Measurements from ENCODE around the gene AQP1. TPM values are rescaled to one million over a fixed set of nuclear protein-coding genes. Genes with fewer than 3 reads are reported as not detected.
A peak's percentile ranks its signal among the peaks of the same experiment; 100 is the strongest.

The AQP1 gene
- polyA plus RNA-seq, 1 experiment: 0.32 TPM

DNA sequence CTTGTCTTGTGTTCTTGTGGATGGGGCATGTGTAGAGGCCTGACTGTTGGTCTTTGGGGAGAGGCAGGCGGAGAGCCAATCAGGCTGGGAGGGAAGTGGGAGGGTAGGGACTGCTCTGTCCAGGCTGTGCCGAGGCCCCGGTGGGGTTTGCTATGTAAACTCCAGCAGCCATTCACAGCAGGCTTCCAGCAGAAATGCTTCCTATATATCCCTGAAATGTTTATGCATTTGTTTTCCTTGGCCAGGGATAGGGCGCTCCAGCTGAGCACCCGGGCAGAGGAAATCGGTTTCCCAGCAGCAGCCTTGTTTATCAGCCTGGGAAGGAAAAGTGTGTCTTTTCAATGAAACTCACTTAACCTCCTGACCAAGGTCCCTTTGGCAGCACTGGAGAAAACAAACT lies 18.3 kb upstream of the AQP1 start:
- H3K4me3 ChIP-seq (ENCODE audit: low read depth, low read length): no peak overlapping the region
- TF ChIP-seq, protein P1, sequence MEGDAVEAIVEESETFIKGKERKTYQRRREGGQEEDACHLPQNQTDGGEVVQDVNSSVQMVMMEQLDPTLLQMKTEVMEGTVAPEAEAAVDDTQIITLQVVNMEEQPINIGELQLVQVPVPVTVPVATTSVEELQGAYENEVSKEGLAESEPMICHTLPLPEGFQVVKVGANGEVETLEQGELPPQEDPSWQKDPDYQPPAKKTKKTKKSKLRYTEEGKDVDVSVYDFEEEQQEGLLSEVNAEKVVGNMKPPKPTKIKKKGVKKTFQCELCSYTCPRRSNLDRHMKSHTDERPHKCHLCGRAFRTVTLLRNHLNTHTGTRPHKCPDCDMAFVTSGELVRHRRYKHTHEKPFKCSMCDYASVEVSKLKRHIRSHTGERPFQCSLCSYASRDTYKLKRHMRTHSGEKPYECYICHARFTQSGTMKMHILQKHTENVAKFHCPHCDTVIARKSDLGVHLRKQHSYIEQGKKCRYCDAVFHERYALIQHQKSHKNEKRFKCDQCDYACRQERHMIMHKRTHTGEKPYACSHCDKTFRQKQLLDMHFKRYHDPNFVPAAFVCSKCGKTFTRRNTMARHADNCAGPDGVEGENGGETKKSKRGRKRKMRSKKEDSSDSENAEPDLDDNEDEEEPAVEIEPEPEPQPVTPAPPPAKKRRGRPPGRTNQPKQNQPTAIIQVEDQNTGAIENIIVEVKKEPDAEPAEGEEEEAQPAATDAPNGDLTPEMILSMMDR (IDR thresholded peaks at IDR 0.05; ENCODE audit: low read depth, low read length): no peak
- peak overlapping the region; percentile 11 for H3K27ac ChIP-seq (ENCODE audit: low read depth, low read length)
- POLR2A ChIA-PET: no interaction called here
- CTCF ChIA-PET: no interaction called here
- no peak for DNase-seq (ENCODE audit: low read depth, low spot score)
- H3K9me3 ChIP-seq (ENCODE audit: control insufficient read depth, insufficient read depth, low read length): no peaks in the 10 kb centered on the region; the same call in 1 of the 2 replicates
- H3K27me3 ChIP-seq (ENCODE audit: control insufficient read depth, insufficient read depth, low read length): peaks cover 15% of the 10 kb centered on the region

DNA sequence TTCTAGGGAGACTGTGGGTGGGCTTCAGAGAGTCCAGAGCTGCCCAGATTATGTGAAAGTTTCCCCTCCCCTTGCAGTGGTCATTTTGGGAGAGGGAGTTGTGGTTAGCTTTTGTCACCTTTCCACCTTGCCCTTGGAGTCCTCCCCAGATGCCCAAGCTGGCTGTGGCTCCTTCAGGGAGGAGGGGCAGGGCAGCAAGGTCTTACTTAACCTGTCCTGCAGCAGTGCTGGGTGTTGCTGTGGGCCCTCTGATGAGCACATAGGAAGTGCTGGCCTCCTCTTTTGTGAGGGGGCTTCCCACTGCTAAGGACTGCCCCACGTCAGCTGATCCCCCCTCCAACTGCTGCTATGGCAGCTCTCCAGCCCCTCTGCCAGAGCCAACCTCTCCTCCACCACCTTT lies 17.6 kb upstream of the AQP1 start:
- H3K9me3 ChIP-seq (ENCODE audit: control insufficient read depth, insufficient read depth, low read length): no peaks in the 10 kb centered on the region; the same call in 1 of the 2 replicates
- no peak overlapping the region for H3K27ac ChIP-seq (ENCODE audit: low read depth, low read length)
- TF ChIP-seq, protein P1 (IDR thresholded peaks at IDR 0.05; ENCODE audit: low read depth, low read length): no peak
- H3K4me3 ChIP-seq (ENCODE audit: low read depth, low read length): no peak overlapping the region
- ChIA-PET POLR2A (no interaction called here), CTCF (no interaction called here)
- DNase-seq (ENCODE audit: low read depth, low spot score): no peak
- H3K27me3 ChIP-seq (ENCODE audit: control insufficient read depth, insufficient read depth, low read length): peaks cover 15% of the 10 kb centered on the region

DNA sequence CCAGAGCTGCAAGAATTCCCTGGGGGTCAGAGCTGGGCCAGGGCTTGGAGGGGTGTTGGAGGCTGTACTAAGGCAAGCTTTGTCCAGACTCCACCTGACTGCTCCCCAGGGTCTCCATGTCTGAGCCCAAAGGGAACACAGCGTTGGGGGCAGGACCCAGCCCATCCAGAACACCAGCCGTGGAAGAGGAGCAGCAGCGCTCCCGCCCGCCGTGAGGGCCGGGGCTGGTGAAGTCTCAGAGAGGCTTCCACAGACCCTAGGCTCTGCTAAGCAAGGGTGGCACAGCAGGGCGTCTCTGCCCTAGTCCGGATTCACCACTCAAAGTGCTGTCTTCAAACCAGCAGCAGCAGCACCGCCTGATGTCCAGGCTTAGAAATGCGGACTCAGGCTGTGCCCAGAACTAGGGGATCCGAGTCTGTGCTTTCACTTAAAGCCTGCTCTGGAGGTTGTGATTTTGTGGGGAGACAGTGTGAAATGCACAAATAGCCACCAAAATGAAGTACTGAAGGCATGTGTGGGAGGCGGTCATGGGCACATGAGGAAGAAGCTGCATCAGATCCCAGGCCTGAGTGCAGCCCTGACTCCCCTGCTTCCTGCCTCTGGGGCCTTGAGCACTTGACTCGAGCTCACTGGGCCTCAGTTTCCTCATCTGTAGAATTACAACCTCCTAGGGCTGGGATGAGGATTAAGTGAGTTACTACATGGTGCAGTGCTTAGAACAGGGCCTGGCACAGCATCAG lies 16.6 kb upstream of the AQP1 start:
- peaks cover 15% of the 10 kb centered on the region for H3K27me3 ChIP-seq (ENCODE audit: control insufficient read depth, insufficient read depth, low read length)
- no peak overlapping the region for H3K27ac ChIP-seq (ENCODE audit: low read depth, low read length)
- H3K9me3 ChIP-seq (ENCODE audit: control insufficient read depth, insufficient read depth, low read length): no peaks in the 10 kb centered on the region; the same call in 1 of the 2 replicates
- H3K4me3 ChIP-seq (ENCODE audit: low read depth, low read length): no peak overlapping the region
- ChIA-PET POLR2A (no interaction called here), CTCF (interaction anchor here (1.1 kb wide), 1 partner anchor 44 kb away, joined by 3 read pairs; no protein-coding TSS in a partner anchor)
- TF ChIP-seq, protein P1 (IDR thresholded peaks at IDR 0.05; ENCODE audit: low read depth, low read length): no peak
- DNase-seq (ENCODE audit: low read depth, low spot score): no peak

DNA sequence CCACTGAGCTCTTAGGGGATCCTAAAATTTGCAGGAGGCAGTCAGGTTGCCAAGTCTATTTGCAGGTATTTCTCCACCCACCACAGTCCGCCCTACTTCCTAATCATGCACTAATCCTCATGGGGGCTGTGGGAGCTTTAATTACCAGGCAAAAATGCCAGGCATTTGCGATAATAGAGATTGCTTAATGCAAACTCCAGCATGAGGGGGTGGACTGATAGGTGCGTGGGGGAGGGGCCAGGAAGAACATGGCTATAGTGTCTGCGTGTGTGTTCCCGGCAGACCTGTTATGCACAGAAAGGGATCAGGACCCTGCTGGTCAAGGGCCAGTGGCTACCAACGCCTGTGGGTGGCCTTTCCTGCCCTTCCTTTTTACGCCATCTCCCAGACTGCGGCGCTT lies 15.6 kb upstream of the AQP1 start:
- TF ChIP-seq, protein P1 (IDR thresholded peaks at IDR 0.05; ENCODE audit: low read depth, low read length): no peak
- DNase-seq (ENCODE audit: low read depth, low spot score): no peak
- ChIA-PET POLR2A (no interaction called here), CTCF (interaction anchor here (1.1 kb wide), 1 partner anchor 43 kb away, joined by 3 read pairs; no protein-coding TSS in a partner anchor)
- peaks cover 12% of the 10 kb centered on the region for H3K27me3 ChIP-seq (ENCODE audit: control insufficient read depth, insufficient read depth, low read length)
- H3K27ac ChIP-seq (ENCODE audit: low read depth, low read length): no peak overlapping the region
- H3K9me3 ChIP-seq (ENCODE audit: control insufficient read depth, insufficient read depth, low read length): no peaks in the 10 kb centered on the region; the same call in none of the 2 replicates
- H3K4me3 ChIP-seq (ENCODE audit: low read depth, low read length): no peak overlapping the region

Data from AG04450 (cell line).